ENCODE data around the gene BCL11A. TPM values are rescaled to one million over a fixed set of nuclear protein-coding genes. Genes with fewer than 3 reads are reported as not detected.

The BCL11A gene
- polyA plus RNA-seq, 4 donors = 11.7 to 15.6 (median 13.8) TPM

DNA sequence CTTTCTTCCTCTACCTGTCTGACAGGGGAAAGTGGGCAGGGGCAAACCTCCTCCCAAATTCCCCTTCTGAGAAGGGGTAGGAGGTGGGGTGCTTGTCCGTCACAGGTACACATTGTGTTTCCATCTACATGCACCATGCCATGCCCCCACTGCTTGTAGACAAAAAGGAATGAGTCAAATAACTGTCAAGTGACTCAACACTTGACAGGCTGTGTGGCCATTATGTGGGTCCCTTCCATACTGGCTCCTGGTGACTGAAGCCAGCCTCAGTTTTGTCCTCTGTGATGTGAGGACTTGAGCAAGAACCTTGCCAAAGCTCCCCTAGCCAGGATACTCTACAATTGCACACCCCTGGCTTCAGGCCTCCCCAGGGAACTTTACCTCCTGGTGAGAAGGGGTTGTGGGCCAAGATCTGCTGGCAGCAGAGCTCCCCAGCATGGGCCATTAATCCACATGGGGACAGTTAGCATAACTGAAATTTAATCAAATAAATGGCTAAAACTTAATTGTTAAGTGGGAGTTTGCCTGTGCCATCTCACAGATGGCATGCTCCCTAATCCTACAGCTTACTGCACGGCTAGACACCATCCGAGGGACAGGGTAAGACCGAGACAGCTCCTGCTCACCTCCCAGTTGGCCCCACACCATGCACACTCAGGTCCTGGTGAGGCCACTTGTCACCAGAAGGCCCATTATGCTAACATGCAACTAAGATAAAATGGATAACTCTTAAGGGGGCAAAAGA is 140.2 kb downstream of the BCL11A start:
- no peak for DNase-seq (ENCODE audit: low read depth in 4 of 4, low spot score in 2 of 4)

- no peak for DNase-seq (ENCODE audit: low read depth in 4 of 4, low spot score in 2 of 4)
These were observed 140.8 kb downstream of the BCL11A start for GRCh38 chr2:60412620-60413019.

DNA sequence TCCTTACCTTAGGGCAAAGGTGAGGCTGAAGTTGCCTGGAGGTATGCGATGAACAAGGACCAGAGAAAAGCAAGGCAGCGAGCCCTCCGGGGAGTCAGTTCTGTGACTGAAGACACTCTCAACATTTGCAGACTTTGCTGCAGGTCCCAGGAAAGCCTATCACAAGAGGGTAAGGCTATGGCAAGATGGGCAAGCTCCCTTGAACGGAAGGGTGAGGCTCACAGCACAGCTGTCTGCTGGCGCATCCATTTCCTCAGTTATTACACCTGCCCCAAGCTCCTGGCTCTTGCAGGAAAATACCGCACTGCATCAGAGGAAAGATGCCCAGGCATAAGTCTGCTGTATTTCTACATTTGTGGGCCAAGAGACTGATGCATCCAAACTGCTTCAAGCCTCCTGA is 141.4 kb downstream of the BCL11A start:
- no peak for DNase-seq (ENCODE audit: low read depth in 4 of 4, low spot score in 2 of 4)

DNA sequence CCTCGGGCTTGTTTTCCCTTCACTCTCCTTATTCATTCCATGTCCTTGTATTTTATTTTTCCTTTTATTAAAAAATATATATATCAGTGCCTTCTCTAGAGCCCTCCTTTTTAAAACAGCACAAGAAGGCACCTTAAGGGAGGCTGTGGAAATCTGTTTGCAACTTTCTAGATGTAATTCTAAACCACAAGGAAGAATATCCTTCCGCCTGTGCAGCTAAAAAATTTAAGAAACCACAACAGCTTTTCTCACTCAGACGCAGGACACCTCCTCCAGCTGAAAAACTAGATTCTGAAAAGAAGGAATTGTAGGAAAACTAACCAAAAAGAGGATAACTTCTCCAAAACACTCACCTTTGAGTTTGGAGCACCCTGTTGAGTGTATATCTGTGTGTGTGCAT is 142.2 kb downstream of the BCL11A start:
- DNase-seq (ENCODE audit: low read depth in 4 of 4, low spot score in 2 of 4) = no peak

DNA sequence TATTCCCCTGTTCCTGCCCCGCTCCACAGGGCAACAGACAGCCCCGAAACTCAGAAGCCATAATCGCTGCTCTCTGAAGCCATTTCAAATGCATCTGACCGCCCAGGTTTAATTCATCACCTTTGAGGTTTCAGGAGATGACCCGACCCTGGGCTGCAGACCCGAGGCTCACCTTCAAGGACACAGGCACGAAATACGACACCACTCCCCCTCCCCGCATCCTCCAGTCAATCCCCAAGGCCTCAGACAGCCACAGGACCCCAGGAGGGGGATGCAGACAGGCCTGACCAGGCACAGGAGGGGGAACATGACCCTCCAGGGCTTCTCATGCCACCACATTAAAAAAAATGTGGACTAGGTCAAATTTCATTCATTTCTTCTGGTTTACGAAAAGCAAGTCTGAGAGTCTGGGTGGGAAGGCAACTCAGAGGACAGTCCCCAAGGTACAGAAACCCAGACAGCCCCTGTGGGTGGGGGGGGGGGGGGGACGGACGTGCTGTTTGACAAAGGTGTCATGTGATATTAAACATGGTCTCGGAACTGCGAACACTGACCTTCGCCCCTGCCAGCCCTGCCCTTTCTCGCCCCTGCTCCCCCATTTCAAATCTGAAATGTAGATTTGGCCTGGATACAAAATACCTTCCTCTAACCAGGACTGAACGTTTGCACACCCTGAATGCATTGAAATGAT is 142.9 kb downstream of the BCL11A start:
- no peak for DNase-seq (ENCODE audit: low read depth in 4 of 4, low spot score in 2 of 4)

GRCh38 chr2:60409531-60409871 is 144.0 kb downstream of the BCL11A start:
- DNase-seq (ENCODE audit: low read depth in 4 of 4, low spot score in 2 of 4) = no peak

- no peak for DNase-seq (ENCODE audit: low read depth in 4 of 4, low spot score in 2 of 4)
These were observed 144.5 kb downstream of the BCL11A start for GRCh38 chr2:60408811-60409530.

- DNase-seq (ENCODE audit: low read depth in 4 of 4, low spot score in 2 of 4) = no peak
These were observed 145.2 kb downstream of the BCL11A start for GRCh38 chr2:60408207-60408606.

GRCh38 chr2:60407398-60407797 is 146.1 kb downstream of the BCL11A start:
- no peak for DNase-seq (ENCODE audit: low read depth in 4 of 4, low spot score in 2 of 4)

GRCh38 chr2:60406192-60406591 is 147.3 kb downstream of the BCL11A start:
- no peak for DNase-seq (ENCODE audit: low read depth in 4 of 4, low spot score in 2 of 4)

- no peak for DNase-seq (ENCODE audit: low read depth in 4 of 4, low spot score in 2 of 4)
These were observed 148.1 kb downstream of the BCL11A start for GRCh38 chr2:60405271-60405919.

Other genes with a start within 250 kb of the BCL11A start
- 10 to 100 TPM; 18.6 to 25.4 (median 23.1) TPM for gene PAPOLG, start 202.6 kb upstream of the BCL11A start, polyA plus RNA-seq (ENCODE audit: insufficient read length in 4 of 4)